ENCODE results near the gene PGAM1. TPM values are rescaled to one million over a fixed set of nuclear protein-coding genes. Genes with fewer than 3 reads are reported as not detected.

Gene PGAM1
- total and polyA plus RNA-seq, 2 of the 13 experiments (the other 11 are each of a cell fraction or from before 2014, with no cell fraction given), result 354 to 483 TPM

DNA sequence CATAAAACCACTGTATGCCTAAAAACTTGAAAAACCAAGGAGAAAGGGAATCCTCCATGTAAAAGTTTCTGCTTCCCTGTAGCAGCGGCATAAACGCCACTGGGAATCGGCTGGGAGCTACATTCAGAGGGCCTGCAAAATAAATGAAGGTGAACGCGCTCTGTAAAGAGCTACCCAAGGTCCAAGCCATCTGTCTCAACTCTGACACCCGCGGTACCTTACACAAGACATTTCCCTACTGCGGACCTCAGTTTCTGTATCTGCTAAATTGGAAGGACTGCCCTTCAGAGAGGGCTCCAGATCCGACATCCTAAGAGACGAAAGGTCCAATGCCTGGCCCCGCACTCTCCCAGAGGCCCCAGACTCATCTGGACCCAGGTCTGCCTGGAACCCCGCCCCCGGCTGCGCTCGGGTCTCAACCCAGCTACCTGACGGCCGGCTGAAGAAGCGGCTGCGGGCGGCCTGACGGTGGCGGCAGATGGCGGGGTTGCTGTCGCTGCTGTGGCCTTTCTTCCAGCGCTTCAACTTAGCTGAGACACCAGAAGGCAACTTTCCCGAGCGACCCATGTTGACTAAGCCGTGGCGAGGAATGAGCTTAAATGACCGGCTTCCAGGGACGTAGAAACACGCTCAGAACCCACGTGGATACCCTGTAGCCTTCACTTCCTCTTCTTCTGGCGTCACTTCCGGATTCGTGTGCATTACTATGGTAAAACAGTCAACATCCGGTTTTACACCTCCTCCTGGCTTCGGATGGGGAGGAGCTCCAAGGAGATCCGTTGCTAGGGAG lies 25.1 kb upstream of the PGAM1 start, which contains the start of gene RRP12 (continued):
- TF ChIP-seq, protein P1, sequence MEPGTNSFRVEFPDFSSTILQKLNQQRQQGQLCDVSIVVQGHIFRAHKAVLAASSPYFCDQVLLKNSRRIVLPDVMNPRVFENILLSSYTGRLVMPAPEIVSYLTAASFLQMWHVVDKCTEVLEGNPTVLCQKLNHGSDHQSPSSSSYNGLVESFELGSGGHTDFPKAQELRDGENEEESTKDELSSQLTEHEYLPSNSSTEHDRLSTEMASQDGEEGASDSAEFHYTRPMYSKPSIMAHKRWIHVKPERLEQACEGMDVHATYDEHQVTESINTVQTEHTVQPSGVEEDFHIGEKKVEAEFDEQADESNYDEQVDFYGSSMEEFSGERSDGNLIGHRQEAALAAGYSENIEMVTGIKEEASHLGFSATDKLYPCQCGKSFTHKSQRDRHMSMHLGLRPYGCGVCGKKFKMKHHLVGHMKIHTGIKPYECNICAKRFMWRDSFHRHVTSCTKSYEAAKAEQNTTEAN (CRISPR knock-in tag; conservative IDR thresholded peaks at IDR 0.05), result no peak
- no peak for TF ChIP-seq TRIM24 (CRISPR knock-in tag; IDR thresholded peaks at IDR 0.05)
- TF ChIP-seq, protein P2, sequence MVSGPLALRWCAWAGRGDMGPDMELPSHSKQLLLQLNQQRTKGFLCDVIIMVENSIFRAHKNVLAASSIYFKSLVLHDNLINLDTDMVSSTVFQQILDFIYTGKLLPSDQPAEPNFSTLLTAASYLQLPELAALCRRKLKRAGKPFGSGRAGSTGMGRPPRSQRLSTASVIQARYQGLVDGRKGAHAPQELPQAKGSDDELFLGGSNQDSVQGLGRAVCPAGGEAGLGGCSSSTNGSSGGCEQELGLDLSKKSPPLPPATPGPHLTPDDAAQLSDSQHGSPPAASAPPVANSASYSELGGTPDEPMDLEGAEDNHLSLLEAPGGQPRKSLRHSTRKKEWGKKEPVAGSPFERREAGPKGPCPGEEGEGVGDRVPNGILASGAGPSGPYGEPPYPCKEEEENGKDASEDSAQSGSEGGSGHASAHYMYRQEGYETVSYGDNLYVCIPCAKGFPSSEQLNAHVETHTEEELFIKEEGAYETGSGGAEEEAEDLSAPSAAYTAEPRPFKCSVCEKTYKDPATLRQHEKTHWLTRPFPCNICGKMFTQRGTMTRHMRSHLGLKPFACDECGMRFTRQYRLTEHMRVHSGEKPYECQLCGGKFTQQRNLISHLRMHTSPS (CRISPR knock-in tag; IDR thresholded peaks at IDR 0.05; ENCODE audit: low read depth), result no peak
- peak; percentile 88 for TF ChIP-seq ASH2L (IDR thresholded peaks at IDR 0.05; ENCODE audit: insufficient read length, low read depth, low read length)
- TF ChIP-seq, protein P3, sequence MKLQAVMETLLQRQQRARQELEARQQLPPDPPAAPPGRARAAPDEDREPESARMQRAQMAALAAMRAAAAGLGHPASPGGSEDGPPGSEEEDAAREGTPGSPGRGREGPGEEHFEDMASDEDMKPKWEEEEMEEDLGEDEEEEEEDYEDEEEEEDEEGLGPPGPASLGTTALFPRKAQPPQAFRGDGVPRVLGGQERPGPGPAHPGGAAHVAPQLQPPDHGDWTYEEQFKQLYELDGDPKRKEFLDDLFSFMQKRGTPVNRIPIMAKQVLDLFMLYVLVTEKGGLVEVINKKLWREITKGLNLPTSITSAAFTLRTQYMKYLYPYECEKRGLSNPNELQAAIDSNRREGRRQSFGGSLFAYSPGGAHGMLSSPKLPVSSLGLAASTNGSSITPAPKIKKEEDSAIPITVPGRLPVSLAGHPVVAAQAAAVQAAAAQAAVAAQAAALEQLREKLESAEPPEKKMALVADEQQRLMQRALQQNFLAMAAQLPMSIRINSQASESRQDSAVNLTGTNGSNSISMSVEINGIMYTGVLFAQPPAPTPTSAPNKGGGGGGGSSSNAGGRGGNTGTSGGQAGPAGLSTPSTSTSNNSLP (IDR thresholded peaks at IDR 0.05; ENCODE audit: low read depth, low read length), result no peak
- TF ChIP-seq, protein P4, sequence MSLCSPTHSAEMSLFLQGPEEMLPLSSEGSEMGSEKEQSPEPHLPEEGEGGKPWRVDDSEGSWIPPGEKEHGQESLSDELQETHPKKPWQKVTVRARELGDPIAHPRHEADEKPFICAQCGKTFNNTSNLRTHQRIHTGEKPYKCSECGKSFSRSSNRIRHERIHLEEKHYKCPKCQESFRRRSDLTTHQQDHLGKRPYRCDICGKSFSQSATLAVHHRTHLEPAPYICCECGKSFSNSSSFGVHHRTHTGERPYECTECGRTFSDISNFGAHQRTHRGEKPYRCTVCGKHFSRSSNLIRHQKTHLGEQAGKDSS (CRISPR knock-in tag; IDR thresholded peaks at IDR 0.05; ENCODE audit: borderline replicate concordance, low read depth), result no peak
- TF ChIP-seq FOXO1 (CRISPR knock-in tag; IDR thresholded peaks at IDR 0.05), result 0 out of 2 replicates have a peak, but pooled peaks have one; percentile 9
- TF ChIP-seq, protein P5, sequence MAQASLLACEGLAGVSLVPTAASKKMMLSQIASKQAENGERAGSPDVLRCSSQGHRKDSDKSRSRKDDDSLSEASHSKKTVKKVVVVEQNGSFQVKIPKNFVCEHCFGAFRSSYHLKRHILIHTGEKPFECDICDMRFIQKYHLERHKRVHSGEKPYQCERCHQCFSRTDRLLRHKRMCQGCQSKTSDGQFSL (CRISPR knock-in tag; IDR thresholded peaks at IDR 0.05), result no peak
- TF ChIP-seq NFIB (CRISPR knock-in tag; IDR thresholded peaks at IDR 0.05; ENCODE audit: borderline replicate concordance), result no peak
- TF ChIP-seq CBFB (CRISPR knock-in tag; IDR thresholded peaks at IDR 0.05), result no peak
- TF ChIP-seq, protein P6, sequence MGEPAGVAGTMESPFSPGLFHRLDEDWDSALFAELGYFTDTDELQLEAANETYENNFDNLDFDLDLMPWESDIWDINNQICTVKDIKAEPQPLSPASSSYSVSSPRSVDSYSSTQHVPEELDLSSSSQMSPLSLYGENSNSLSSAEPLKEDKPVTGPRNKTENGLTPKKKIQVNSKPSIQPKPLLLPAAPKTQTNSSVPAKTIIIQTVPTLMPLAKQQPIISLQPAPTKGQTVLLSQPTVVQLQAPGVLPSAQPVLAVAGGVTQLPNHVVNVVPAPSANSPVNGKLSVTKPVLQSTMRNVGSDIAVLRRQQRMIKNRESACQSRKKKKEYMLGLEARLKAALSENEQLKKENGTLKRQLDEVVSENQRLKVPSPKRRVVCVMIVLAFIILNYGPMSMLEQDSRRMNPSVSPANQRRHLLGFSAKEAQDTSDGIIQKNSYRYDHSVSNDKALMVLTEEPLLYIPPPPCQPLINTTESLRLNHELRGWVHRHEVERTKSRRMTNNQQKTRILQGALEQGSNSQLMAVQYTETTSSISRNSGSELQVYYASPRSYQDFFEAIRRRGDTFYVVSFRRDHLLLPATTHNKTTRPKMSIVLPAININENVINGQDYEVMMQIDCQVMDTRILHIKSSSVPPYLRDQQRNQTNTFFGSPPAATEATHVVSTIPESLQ (CRISPR knock-in tag; conservative IDR thresholded peaks at IDR 0.05), result no peak
- TF ChIP-seq, protein P7, sequence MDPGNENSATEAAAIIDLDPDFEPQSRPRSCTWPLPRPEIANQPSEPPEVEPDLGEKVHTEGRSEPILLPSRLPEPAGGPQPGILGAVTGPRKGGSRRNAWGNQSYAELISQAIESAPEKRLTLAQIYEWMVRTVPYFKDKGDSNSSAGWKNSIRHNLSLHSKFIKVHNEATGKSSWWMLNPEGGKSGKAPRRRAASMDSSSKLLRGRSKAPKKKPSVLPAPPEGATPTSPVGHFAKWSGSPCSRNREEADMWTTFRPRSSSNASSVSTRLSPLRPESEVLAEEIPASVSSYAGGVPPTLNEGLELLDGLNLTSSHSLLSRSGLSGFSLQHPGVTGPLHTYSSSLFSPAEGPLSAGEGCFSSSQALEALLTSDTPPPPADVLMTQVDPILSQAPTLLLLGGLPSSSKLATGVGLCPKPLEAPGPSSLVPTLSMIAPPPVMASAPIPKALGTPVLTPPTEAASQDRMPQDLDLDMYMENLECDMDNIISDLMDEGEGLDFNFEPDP (CRISPR knock-in tag; conservative IDR thresholded peaks at IDR 0.05), result no peak
- TF ChIP-seq RFX1 (IDR thresholded peaks at IDR 0.05), result peak; percentile 87
- TF ChIP-seq MIER2 (CRISPR knock-in tag; IDR thresholded peaks at IDR 0.05), result no peak
- peak; percentile 68; the same call in 1 of the 2 replicates for TF ChIP-seq KLF6 (CRISPR knock-in tag; IDR thresholded peaks at IDR 0.05)
- peak; percentile 68 for TF ChIP-seq SALL1 (CRISPR knock-in tag; IDR thresholded peaks at IDR 0.05)
- peak; percentile 92 for TF ChIP-seq KAT8 (CRISPR knock-in tag; IDR thresholded peaks at IDR 0.05)
- TF ChIP-seq SCMH1 (CRISPR knock-in tag; IDR thresholded peaks at IDR 0.05; ENCODE audit: borderline replicate concordance), result no peak

All from HepG2 (cell line).